ENCODE data around the gene LBH. TPM values are rescaled to one million over a fixed set of nuclear protein-coding genes. Genes with fewer than 3 reads are reported as not detected.

Gene LBH
- total RNA-seq, 4 donors from 2014 or later: 62.3 to 509 (median 348) TPM

DNA sequence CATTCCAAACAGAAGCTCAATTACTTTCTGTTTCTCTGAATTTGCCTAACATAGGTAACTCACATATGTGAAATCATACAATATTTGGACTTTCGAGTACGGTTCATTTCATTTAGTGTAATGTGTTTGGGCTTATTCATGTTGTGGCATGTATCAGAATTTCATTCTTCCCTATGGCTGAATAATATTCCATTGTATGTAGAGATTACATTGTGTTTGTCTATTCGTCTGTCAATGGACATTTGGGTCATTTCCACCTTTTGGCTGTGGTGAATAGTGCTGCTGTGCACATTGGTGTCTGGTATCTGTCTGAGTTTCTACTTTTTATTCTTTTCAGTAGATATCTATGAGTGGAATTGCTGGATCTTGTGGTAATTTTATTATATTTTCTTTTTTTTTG is 43.9 kb downstream of the LBH start:
- peaks cover 0 to 18% (median 15%) of the 10 kb centered on the region in 3 donors for H3K4me1 ChIP-seq
- no peaks in the 10 kb centered on the region for H3K36me3 ChIP-seq
- H3K4me3 ChIP-seq: no peak overlapping the region
- H3K27ac ChIP-seq: no peak overlapping the region
- no peak for ATAC-seq
- no peaks in the 10 kb centered on the region for H3K9me3 ChIP-seq
- TF ChIP-seq POLR2A (IDR thresholded peaks at IDR 0.05) (no peak), POLR2AphosphoS5 (IDR thresholded peaks at IDR 0.05) (no peak), EP300 (IDR thresholded peaks at IDR 0.05) (no peak)
- TF ChIP-seq, protein P1, sequence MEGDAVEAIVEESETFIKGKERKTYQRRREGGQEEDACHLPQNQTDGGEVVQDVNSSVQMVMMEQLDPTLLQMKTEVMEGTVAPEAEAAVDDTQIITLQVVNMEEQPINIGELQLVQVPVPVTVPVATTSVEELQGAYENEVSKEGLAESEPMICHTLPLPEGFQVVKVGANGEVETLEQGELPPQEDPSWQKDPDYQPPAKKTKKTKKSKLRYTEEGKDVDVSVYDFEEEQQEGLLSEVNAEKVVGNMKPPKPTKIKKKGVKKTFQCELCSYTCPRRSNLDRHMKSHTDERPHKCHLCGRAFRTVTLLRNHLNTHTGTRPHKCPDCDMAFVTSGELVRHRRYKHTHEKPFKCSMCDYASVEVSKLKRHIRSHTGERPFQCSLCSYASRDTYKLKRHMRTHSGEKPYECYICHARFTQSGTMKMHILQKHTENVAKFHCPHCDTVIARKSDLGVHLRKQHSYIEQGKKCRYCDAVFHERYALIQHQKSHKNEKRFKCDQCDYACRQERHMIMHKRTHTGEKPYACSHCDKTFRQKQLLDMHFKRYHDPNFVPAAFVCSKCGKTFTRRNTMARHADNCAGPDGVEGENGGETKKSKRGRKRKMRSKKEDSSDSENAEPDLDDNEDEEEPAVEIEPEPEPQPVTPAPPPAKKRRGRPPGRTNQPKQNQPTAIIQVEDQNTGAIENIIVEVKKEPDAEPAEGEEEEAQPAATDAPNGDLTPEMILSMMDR (IDR thresholded peaks at IDR 0.05): no peak
- no peaks in the 10 kb centered on the region for H3K27me3 ChIP-seq
- WGBS, 2 donors (ENCODE audit: low coverage in 1 of 2): 94 to 97% methylated on average over 3 of the region's 3 CpGs

DNA sequence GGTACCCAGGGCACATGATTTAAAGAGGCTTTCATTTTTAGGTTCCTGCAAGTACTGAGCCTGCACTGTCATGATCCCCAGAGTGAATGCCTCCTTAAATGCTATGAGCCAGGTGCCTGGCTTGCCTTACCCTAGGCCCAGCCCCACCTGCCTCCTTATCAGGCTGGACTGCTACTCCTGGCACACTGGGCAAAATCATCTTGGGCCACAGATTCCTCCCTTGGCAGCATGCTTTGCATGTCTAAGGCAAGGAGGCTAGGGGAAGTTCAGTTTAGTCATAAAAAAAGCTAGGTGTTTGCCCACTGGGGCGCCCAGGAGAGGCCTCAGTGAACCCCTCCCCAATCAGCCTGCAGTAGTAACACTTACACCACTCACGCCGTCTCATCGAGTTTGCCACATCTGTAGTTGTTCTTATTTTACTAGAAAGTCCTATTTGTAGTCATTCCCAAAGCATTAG is 45.1 kb downstream of the LBH start:
- H3K4me1 ChIP-seq: peaks cover 0 to 18% (median 15%) of the 10 kb centered on the region in 3 donors
- no peaks in the 10 kb centered on the region for H3K9me3 ChIP-seq
- ATAC-seq: no peak
- no peak overlapping the region for H3K27ac ChIP-seq
- TF ChIP-seq POLR2AphosphoS5 (IDR thresholded peaks at IDR 0.05) (no peak), POLR2A (IDR thresholded peaks at IDR 0.05) (no peak), EP300 (IDR thresholded peaks at IDR 0.05) (no peak)
- TF ChIP-seq, protein P1 (IDR thresholded peaks at IDR 0.05): no peak
- no peak overlapping the region for H3K4me3 ChIP-seq
- H3K27me3 ChIP-seq: no peaks in the 10 kb centered on the region
- H3K36me3 ChIP-seq: no peaks in the 10 kb centered on the region
- WGBS, 2 donors (ENCODE audit: low coverage in 1 of 2): 70% methylated on average over 2 of the region's 4 CpGs; no CpG with 5 or more reads in 1 of the 2 donors

DNA sequence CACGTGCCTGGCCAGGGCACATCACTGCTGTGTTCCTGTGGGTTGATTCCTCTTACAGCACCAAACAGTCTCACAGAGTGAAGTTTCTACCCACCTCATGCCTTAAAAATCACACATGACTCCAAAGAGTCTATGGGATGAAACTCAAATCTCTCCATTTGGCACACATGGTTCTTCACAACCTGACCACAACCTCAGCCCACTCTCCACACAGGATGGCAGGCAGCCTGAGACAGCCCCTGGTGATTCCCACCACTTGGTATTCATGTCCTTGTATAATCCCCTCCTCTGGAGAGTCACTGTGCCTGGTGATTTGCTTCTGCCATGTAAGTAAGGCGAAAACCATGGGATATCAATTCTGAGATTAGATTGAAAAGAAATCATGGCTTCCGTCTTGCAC is 46.2 kb downstream of the LBH start:
- no peak for ATAC-seq
- Histone ChIP-seq H3K36me3 (no peaks in the 10 kb centered on the region), H3K9me3 (no peaks in the 10 kb centered on the region), H3K4me1 (peaks cover 0 to 17% (median 15%) of the 10 kb centered on the region in 3 donors), H3K4me3 (no peak overlapping the region), H3K27me3 (no peaks in the 10 kb centered on the region), H3K27ac (no peak overlapping the region)
- 84 to 87% methylated on average over 2 to 3 of the region's 3 CpGs for WGBS, 2 donors (ENCODE audit: low coverage in 1 of 2)
- TF ChIP-seq POLR2AphosphoS5 (IDR thresholded peaks at IDR 0.05) (no peak), EP300 (IDR thresholded peaks at IDR 0.05) (no peak), POLR2A (IDR thresholded peaks at IDR 0.05) (no peak)
- TF ChIP-seq, protein P1 (IDR thresholded peaks at IDR 0.05): no peak

DNA sequence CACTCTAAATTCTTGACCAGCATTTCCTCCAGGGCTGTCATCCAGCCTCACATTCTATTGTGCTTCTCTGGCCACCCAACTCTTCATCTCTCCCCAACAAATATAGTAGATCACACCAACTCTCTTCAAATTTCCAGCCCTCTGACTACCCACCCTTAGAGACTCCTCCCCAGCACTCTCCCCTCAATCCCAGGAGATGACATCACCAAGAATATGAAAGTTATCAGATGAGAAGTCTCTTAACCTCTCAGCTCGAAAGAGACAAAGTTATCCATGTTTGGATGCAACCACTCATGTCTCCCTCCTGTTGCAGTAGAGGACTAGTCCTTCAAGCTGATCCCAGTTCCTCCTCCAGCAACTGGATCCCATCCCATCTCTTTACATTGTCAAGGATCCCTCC is 47.1 kb downstream of the LBH start:
- Histone ChIP-seq H3K4me3 (no peak overlapping the region), H3K9me3 (no peaks in the 10 kb centered on the region), H3K4me1 (peaks cover 0 to 9% (median 9%) of the 10 kb centered on the region in 3 donors), H3K27me3 (no peaks in the 10 kb centered on the region), H3K36me3 (no peaks in the 10 kb centered on the region), H3K27ac (no peak overlapping the region)
- ATAC-seq: no peak
- TF ChIP-seq, protein P1 (IDR thresholded peaks at IDR 0.05): no peak
- TF ChIP-seq EP300 (IDR thresholded peaks at IDR 0.05) (no peak), POLR2AphosphoS5 (IDR thresholded peaks at IDR 0.05) (no peak), POLR2A (IDR thresholded peaks at IDR 0.05) (no peak)
- WGBS, 2 donors (ENCODE audit: low coverage in 1 of 2): 90 to 100% methylated on average over 1 of the region's 1 CpG

DNA sequence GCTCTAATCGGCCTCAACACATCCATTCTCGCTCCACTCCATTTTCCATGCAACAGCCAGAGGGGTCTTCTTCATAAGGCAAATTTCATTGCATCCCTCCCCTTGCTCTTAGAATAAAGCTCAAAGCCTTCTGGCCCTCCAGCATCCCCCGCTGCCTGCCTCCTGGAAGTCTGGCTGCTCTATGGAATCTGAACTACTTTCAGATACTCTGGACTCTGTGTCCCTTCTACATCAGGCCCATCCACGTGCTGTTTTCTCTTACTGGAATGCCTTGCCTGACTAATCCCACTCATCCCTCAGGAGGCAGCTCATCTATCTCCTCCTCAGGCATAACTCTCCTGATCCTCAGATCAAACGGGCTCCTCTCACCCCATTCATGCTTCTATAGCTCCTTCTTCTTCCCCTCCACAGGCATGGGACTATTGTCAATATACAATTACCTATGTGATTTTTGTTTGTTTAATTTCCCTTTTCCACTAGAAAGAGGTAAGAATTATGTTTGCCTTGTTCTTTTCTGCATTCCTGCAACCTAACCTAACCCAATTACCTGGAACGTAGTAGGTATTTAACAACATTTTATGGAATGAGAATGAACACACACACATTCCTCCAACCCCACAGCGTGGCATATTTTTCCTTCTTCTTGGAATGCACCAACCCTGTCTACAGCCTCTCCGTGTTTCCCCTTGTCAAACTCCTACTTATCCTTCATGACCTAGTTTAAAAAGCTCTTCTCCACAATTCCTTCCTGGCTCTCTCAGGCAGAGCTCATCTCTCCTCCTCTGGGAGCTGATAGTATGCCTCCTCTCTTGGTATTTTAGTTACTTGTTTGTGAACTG is 49.5 kb downstream of the LBH start:
- Histone ChIP-seq H3K9me3 (no peaks in the 10 kb centered on the region), H3K36me3 (no peaks in the 10 kb centered on the region), H3K27ac (no peak overlapping the region), H3K4me1 (no peaks in the 10 kb centered on the region), H3K4me3 (no peak overlapping the region), H3K27me3 (no peaks in the 10 kb centered on the region)
- no peak for ATAC-seq
- WGBS, 2 donors (ENCODE audit: low coverage in 1 of 2): 67 to 78% methylated on average over 8 of the region's 8 CpGs
- TF ChIP-seq, protein P1 (IDR thresholded peaks at IDR 0.05): no peak
- TF ChIP-seq EP300 (IDR thresholded peaks at IDR 0.05): no peak
- no peak for TF ChIP-seq POLR2AphosphoS5 (IDR thresholded peaks at IDR 0.05)
- TF ChIP-seq POLR2A (IDR thresholded peaks at IDR 0.05): no peak

Data from gastroesophageal sphincter (tissue), 4 donors.